ENCODE measurements around the gene FLNB. TPM values are rescaled to one million over a fixed set of nuclear protein-coding genes. Genes with fewer than 3 reads are reported as not detected.

Gene FLNB
- total RNA-seq, 1 donor from 2014 or later: 521 TPM

GRCh38 chr3:57966829-57967228 is 41.4 kb upstream of the FLNB start:
- Histone ChIP-seq H3K9ac (ENCODE audit: low read length) (no peak overlapping the region), H3K27ac (ENCODE audit: low read depth, low read length) (no peak overlapping the region), H2AFZ (ENCODE audit: low read depth, low read length) (no peak overlapping the region), H3K4me1 (ENCODE audit: insufficient read depth, low read length) (peaks cover 14% of the 10 kb centered on the region), H3K79me2 (ENCODE audit: insufficient read depth, low read length) (no peaks in the 10 kb centered on the region), H3K4me2 (ENCODE audit: low read length) (no peak overlapping the region), H3K4me3 (ENCODE audit: insufficient read depth, low read depth, low read length) (no peak overlapping the region), H3K27me3 (ENCODE audit: insufficient read depth, low read length) (no peaks in the 10 kb centered on the region), H4K20me1 (ENCODE audit: insufficient read depth, low read length) (no peaks in the 10 kb centered on the region), H3K9me3 (ENCODE audit: insufficient read depth, low read depth, low read length) (no peaks in the 10 kb centered on the region), H3K36me3 (ENCODE audit: insufficient read depth, low read length) (no peaks in the 10 kb centered on the region)
- Mint-ChIP-seq H3K27ac (ENCODE audit: unreplicated experiment) (no peak overlapping the region), H3K36me3 (ENCODE audit: low read depth, unreplicated experiment) (no peaks in the 10 kb centered on the region), H3K4me3 (ENCODE audit: unreplicated experiment) (no peak overlapping the region), H3K9me3 (ENCODE audit: unreplicated experiment) (peaks cover 3% of the 10 kb centered on the region), H3K27me3 (ENCODE audit: low read depth, unreplicated experiment) (no peaks in the 10 kb centered on the region), H3K4me1 (ENCODE audit: low read depth, unreplicated experiment) (peaks cover 15% of the 10 kb centered on the region)
- FAIRE-seq (no peak), DNase-seq (ENCODE audit: low read depth) (no peak)
- TF ChIP-seq EZH2 (IDR thresholded peaks at IDR 0.05; ENCODE audit: insufficient read depth, low read length): no peak
- no peak for TF ChIP-seq CTCF (IDR thresholded peaks at IDR 0.05; ENCODE audit: insufficient read depth, low read depth, low read length)

GRCh38 chr3:57967590-57967989 is 40.6 kb upstream of the FLNB start:
- Mint-ChIP-seq H3K27ac (ENCODE audit: unreplicated experiment) (peak overlapping the region; percentile 1), H3K4me1 (ENCODE audit: low read depth, unreplicated experiment) (peaks cover 20% of the 10 kb centered on the region), H3K27me3 (ENCODE audit: low read depth, unreplicated experiment) (no peaks in the 10 kb centered on the region), H3K36me3 (ENCODE audit: low read depth, unreplicated experiment) (no peaks in the 10 kb centered on the region), H3K9me3 (ENCODE audit: unreplicated experiment) (peaks cover 3% of the 10 kb centered on the region), H3K4me3 (ENCODE audit: unreplicated experiment) (no peak overlapping the region)
- Histone ChIP-seq H4K20me1 (ENCODE audit: insufficient read depth, low read length) (no peaks in the 10 kb centered on the region), H3K4me2 (ENCODE audit: low read length) (no peak overlapping the region), H3K9me3 (ENCODE audit: insufficient read depth, low read depth, low read length) (no peaks in the 10 kb centered on the region), H3K4me1 (ENCODE audit: insufficient read depth, low read length) (peaks cover 17% of the 10 kb centered on the region), H3K4me3 (ENCODE audit: insufficient read depth, low read depth, low read length) (no peak overlapping the region), H3K79me2 (ENCODE audit: insufficient read depth, low read length) (no peaks in the 10 kb centered on the region), H3K27me3 (ENCODE audit: insufficient read depth, low read length) (no peaks in the 10 kb centered on the region), H2AFZ (ENCODE audit: low read depth, low read length) (no peak overlapping the region), H3K27ac (ENCODE audit: low read depth, low read length) (no peak overlapping the region), H3K36me3 (ENCODE audit: insufficient read depth, low read length) (no peaks in the 10 kb centered on the region), H3K9ac (ENCODE audit: low read length) (no peak overlapping the region)
- no peak for DNase-seq (ENCODE audit: low read depth)
- no peak for FAIRE-seq
- no peak for TF ChIP-seq CTCF (IDR thresholded peaks at IDR 0.05; ENCODE audit: insufficient read depth, low read depth, low read length)
- no peak for TF ChIP-seq EZH2 (IDR thresholded peaks at IDR 0.05; ENCODE audit: insufficient read depth, low read length)

- Mint-ChIP-seq H3K9me3 (ENCODE audit: unreplicated experiment) (peaks cover 3% of the 10 kb centered on the region), H3K4me3 (ENCODE audit: unreplicated experiment) (no peak overlapping the region), H3K36me3 (ENCODE audit: low read depth, unreplicated experiment) (no peaks in the 10 kb centered on the region), H3K27me3 (ENCODE audit: low read depth, unreplicated experiment) (no peaks in the 10 kb centered on the region), H3K27ac (ENCODE audit: unreplicated experiment) (peak overlapping the region; percentile 0), H3K4me1 (ENCODE audit: low read depth, unreplicated experiment) (peaks cover 26% of the 10 kb centered on the region)
- peaks cover 23% of the 10 kb centered on the region for H3K4me1 ChIP-seq (ENCODE audit: insufficient read depth, low read length)
- DNase-seq (ENCODE audit: low read depth) (no peak), FAIRE-seq (no peak)
- H3K79me2 ChIP-seq (ENCODE audit: insufficient read depth, low read length): no peaks in the 10 kb centered on the region
- H3K9ac ChIP-seq (ENCODE audit: low read length): no peak overlapping the region
- H3K4me3 ChIP-seq (ENCODE audit: insufficient read depth, low read depth, low read length): no peak overlapping the region
- H3K27ac ChIP-seq (ENCODE audit: low read depth, low read length): no peak overlapping the region
- H3K9me3 ChIP-seq (ENCODE audit: insufficient read depth, low read depth, low read length): no peaks in the 10 kb centered on the region
- no peaks in the 10 kb centered on the region for H3K27me3 ChIP-seq (ENCODE audit: insufficient read depth, low read length)
- H4K20me1 ChIP-seq (ENCODE audit: insufficient read depth, low read length): no peaks in the 10 kb centered on the region
- TF ChIP-seq EZH2 (IDR thresholded peaks at IDR 0.05; ENCODE audit: insufficient read depth, low read length): no peak
- no peak for TF ChIP-seq CTCF (IDR thresholded peaks at IDR 0.05; ENCODE audit: insufficient read depth, low read depth, low read length)
- H3K36me3 ChIP-seq (ENCODE audit: insufficient read depth, low read length): no peaks in the 10 kb centered on the region
- no peak overlapping the region for H2AFZ ChIP-seq (ENCODE audit: low read depth, low read length)
- H3K4me2 ChIP-seq (ENCODE audit: low read length): no peak overlapping the region
These were observed 39.7 kb upstream of the FLNB start for GRCh38 chr3:57968501-57968900.
